Endothelial cell of umbilical vein (primary cell): ENCODE measurements around the gene PPFIBP1. TPM values are rescaled to one million over a fixed set of nuclear protein-coding genes. Genes with fewer than 3 reads are reported as not detected.

Experiments used
- BruUV-seq: library from RNA; stranded (reverse); fragments of 400-500 nt; replicated peaks from 2 replicates; lab custom pipeline; 2021; lab: Mats Ljungman, UMichigan
- CTCF ChIA-PET: fragments of 300-600, 350-600 bp; sonication (Branson Sonifier 250); formaldehyde crosslinking; loops from one replicate; lab custom pipeline; 2021; ENCODE audit warnings: antibody characterized with exemption, inconsistent platforms; lab: Charles Lee
- POLR2A ChIA-PET: fragments of 300-600, 350-600 bp; sonication (Branson Sonifier 250); formaldehyde crosslinking; loops from one replicate; lab custom pipeline; 2021; ENCODE audit warnings: antibody characterized with exemption, inconsistent platforms; lab: Charles Lee
- DNase-seq: peaks from one replicate; pipeline ENCODE4 v3.0.0-alpha.2; 2011; ENCODE audit warnings: low read depth, low spot score
- FAIRE-seq: peaks from 2 replicates; lab custom pipeline; 2011; peaks lifted over from hg19 to GRCh38; lab: Jason Lieb, UNC
- H2AFZ ChIP-seq: 2 replicates; pipeline ENCODE4 v1.6.0; 2012; ENCODE audit warnings: low read depth, low read length, control low read depth, inconsistent platforms
- H3K27ac ChIP-seq: 2 replicates; pipeline ENCODE4 v1.5.1; 2011; ENCODE audit warnings: low read depth, mild to moderate bottlenecking, control low read depth, low read length, moderate library complexity; ENCODE audit not compliant: insufficient read depth
- H3K27me3 ChIP-seq, 2 experiments: 2 replicates each; pipeline versions ENCODE4 v1.6.0 to v1.6.1; 2011; ENCODE audit warnings: low read length in 2 of 2, mixed read lengths in 1 of 2; ENCODE audit not compliant: control insufficient read depth in 2 of 2, insufficient read depth in 2 of 2
- H3K36me3 ChIP-seq, 2 experiments: 2 replicates in 1 of 2; 3 replicates in 1 of 2; pipeline ENCODE4 v1.5.1; 2011; ENCODE audit warnings: low read length in 2 of 2, mild to moderate bottlenecking in 1 of 2, moderate library complexity in 1 of 2; ENCODE audit not compliant: control insufficient read depth in 2 of 2, insufficient read depth in 2 of 2; ENCODE audit errors: extremely low read depth in 1 of 2
- H3K4me1 ChIP-seq: 3 replicates; pipeline ENCODE4 v1.5.1; 2011; ENCODE audit warnings: mild to moderate bottlenecking, low read length; ENCODE audit not compliant: control insufficient read depth, insufficient read depth; ENCODE audit errors: extremely low read depth
- H3K4me2 ChIP-seq: 2 replicates; pipeline ENCODE4 v1.6.1; 2011; ENCODE audit warnings: low read length, control low read depth, mixed read lengths; ENCODE audit not compliant: insufficient read depth
- H3K4me3 ChIP-seq, 3 experiments: fragments of 200-600 bp in 1 of 3; sonication (generic), shearing (Covaris generic) in 1 of 3; replicated peaks in 1 of 3; 2 replicates each; pipeline ENCODE4 v1.5.1; 2011 to 2016; ENCODE audit warnings: control low read depth in 3 of 3, low read length in 3 of 3, mild to moderate bottlenecking in 2 of 3, inconsistent platforms in 1 of 3, low read depth in 1 of 3, moderate library complexity in 1 of 3; ENCODE audit not compliant: insufficient read depth in 1 of 3
- H3K79me2 ChIP-seq: 2 replicates; pipeline ENCODE4 v1.6.0; 2012; ENCODE audit warnings: low read length, inconsistent platforms; ENCODE audit not compliant: control insufficient read depth, insufficient read depth
- H3K9ac ChIP-seq: replicated peaks from 2 replicates; pipeline ENCODE3; 2011; ENCODE audit warnings: low read length, control low read depth; ENCODE audit not compliant: insufficient read depth; ENCODE audit errors: extremely low read depth
- H3K9me1 ChIP-seq: replicated peaks from 3 replicates; pipeline ENCODE4 v1.6.0; 2011; ENCODE audit warnings: mild to moderate bottlenecking, low read length; ENCODE audit not compliant: control insufficient read depth, insufficient read depth; ENCODE audit errors: extremely low read depth
- H3K9me3 ChIP-seq: replicated peaks from 2 replicates; pipeline ENCODE4 v1.5.1; 2012; ENCODE audit warnings: low read length, inconsistent platforms; ENCODE audit not compliant: control insufficient read depth, insufficient read depth
- H4K20me1 ChIP-seq: replicated peaks from 2 replicates; pipeline ENCODE3; 2011; ENCODE audit warnings: mild to moderate bottlenecking, low read length; ENCODE audit not compliant: control insufficient read depth, insufficient read depth; ENCODE audit errors: extremely low read depth
- CTCF ChIP-seq, 2 donors: IDR thresholded peaks; 1 replicate in 1 of 2; 2 replicates in 1 of 2; pipeline ENCODE4 v1.5.1; 2011; ENCODE audit warnings: low read length in 2 of 2, mild to moderate bottlenecking in 2 of 2, moderate library complexity in 2 of 2, control low read depth in 1 of 2, inconsistent platforms in 1 of 2, low read depth in 1 of 2; ENCODE audit not compliant: insufficient read depth in 1 of 2; ENCODE audit errors: extremely low read depth in 1 of 2
- EZH2 ChIP-seq: IDR thresholded peaks from 2 replicates; pipeline ENCODE4 v1.6.1; 2012; ENCODE audit warnings: borderline replicate concordance, low read depth, mild to moderate bottlenecking, moderate library complexity, low read length, inconsistent platforms; ENCODE audit not compliant: severe bottlenecking
- FOS ChIP-seq: IDR thresholded peaks from 2 replicates; pipeline ENCODE4 v1.6.1; 2011; ENCODE audit warnings: mild to moderate bottlenecking, low read length, moderate library complexity, borderline replicate concordance; ENCODE audit not compliant: insufficient read depth
- GATA2 ChIP-seq: IDR thresholded peaks from 2 replicates; pipeline ENCODE4 v1.7.0; 2011; ENCODE audit warnings: low read depth, mild to moderate bottlenecking, moderate library complexity, mixed read lengths, low read length; ENCODE audit not compliant: insufficient read length, insufficient read depth
- JUN ChIP-seq: IDR thresholded peaks from 2 replicates; pipeline ENCODE4 v1.6.1; 2011; ENCODE audit warnings: borderline replicate concordance, low read depth; ENCODE audit not compliant: insufficient read length, insufficient read depth
- MYC ChIP-seq: IDR thresholded peaks from one replicate; pipeline ENCODE4 v1.6.1; 2011; ENCODE audit warnings: mild to moderate bottlenecking, low read depth, low read length
- POLR2A ChIP-seq: IDR thresholded peaks from 2 replicates; pipeline ENCODE4 v1.6.1; 2012; ENCODE audit warnings: low read depth, mild to moderate bottlenecking, control low read depth, low read length
- POLR2AphosphoS5 ChIP-seq: IDR thresholded peaks from 2 replicates; pipeline ENCODE4 v1.6.1; 2012; ENCODE audit warnings: low read depth, mild to moderate bottlenecking, control low read depth, low read length, moderate library complexity; ENCODE audit not compliant: insufficient read depth
- dilution Hi-C: fragments of 300-500 bp; cut with MboI; formaldehyde crosslinking; loops from one replicate; pipeline ENCODE4 v1.15.0; 2019; ENCODE audit warnings: low sequenced_read_pairs; ENCODE audit not compliant: extremely low pct_ligation_motif_present
- intact Hi-C: fragments of 100-400 bp; cut with micrococcal nuclease; formaldehyde crosslinking; loops from one replicate; pipeline ENCODE4 v1.10.0; 2022
- polyA plus RNA-seq, 4 experiments: library from polyadenylated mRNA; depleted of rRNA in 3 of 4; stranded (reverse) in 3 of 4; unstranded in 1 of 4; fragments of >200 nt; gene quantifications; 2 replicates each; pipeline versions ENCODE4 v1.2.1 to v1.2.3, GENCODE V29; 2011 to 2012; ENCODE audit warnings: missing spikeins in 1 of 4
- total RNA-seq: library from RNA; stranded (reverse); gene quantifications from 2 replicates; pipeline ENCODE4 v1.2.3, GENCODE V29; 2021
- TF ChIP-seq, protein P1 (sequence below): IDR thresholded peaks from 2 replicates; pipeline ENCODE4 v1.6.1; 2011; ENCODE audit not compliant: insufficient read depth, insufficient read length

The PPFIBP1 gene
- total and polyA plus RNA-seq, 2 donors (not counting 3 experiments of a cell fraction or from before 2014, with no cell fraction given): 45.5 to 154 TPM

GRCh38 chr12:27707216-27707615, 183.2 kb downstream of the PPFIBP1 start:
- BruUV-seq: no TSS peak
- Histone ChIP-seq H3K9me1 (no peaks in the 10 kb centered on the region), H3K4me2 (no peak overlapping the region), H2AFZ (no peak overlapping the region), H3K27ac (no peak overlapping the region), H3K36me3 (no peaks in the 10 kb centered on the region), H3K4me3 (no peak overlapping the region), H4K20me1 (no peaks in the 10 kb centered on the region), H3K27me3 (no peaks in the 10 kb centered on the region), H3K9me3 (no peaks in the 10 kb centered on the region), H3K79me2 (peaks cover 16% of the 10 kb centered on the region), H3K9ac (no peak overlapping the region), H3K4me1 (peaks cover 8% of the 10 kb centered on the region)
- DNase-seq (no peak), FAIRE-seq (no peak)
- ChIA-PET CTCF (interaction anchor here (1.0 to 1.9 kb wide), 2 partner anchors 10 to 114 kb away, joined by 3 to 5 read pairs; partner anchors contain the start of gene REP15), POLR2A (interaction anchor here (0.6 kb wide), 1 partner anchor 599 kb away, joined by 5 read pairs; no protein-coding TSS in a partner anchor)
- dilution Hi-C loops (no loop called here), intact Hi-C loops (no loop called here)
- TF ChIP-seq MYC: no peak
- TF ChIP-seq, protein P1, sequence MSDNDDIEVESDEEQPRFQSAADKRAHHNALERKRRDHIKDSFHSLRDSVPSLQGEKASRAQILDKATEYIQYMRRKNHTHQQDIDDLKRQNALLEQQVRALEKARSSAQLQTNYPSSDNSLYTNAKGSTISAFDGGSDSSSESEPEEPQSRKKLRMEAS: no peak
- no peak for TF ChIP-seq POLR2A
- TF ChIP-seq POLR2AphosphoS5: no peak
- TF ChIP-seq FOS: no peak
- TF ChIP-seq GATA2: no peak
- TF ChIP-seq EZH2: no peak
- no peak for TF ChIP-seq CTCF (IDR thresholded peaks at IDR 0.05; ENCODE audit: extremely low read depth in 1 of 2, insufficient read depth in 1 of 2, low read depth in 1 of 2, low read length in 2 of 2)
- TF ChIP-seq JUN: no peak
